HEK293 (cell line): Measurements from ENCODE around the gene RDH16.

Experiments
- CTCF ChIP-seq: fragments of 450-650 bp; formaldehyde crosslinking; IDR thresholded peaks from 2 replicates; pipeline ENCODE4 v1.5.1; 2016; ENCODE audit warnings: missing biosample characterization, missing genetic modification characterization
- KLF16 ChIP-seq: fragments of 450-650 bp; formaldehyde crosslinking; IDR thresholded peaks from 2 replicates; pipeline ENCODE4 v1.5.1; 2017; ENCODE audit warnings: missing biosample characterization, missing genetic modification characterization
- PATZ1 ChIP-seq: fragments of 450-650 bp; formaldehyde crosslinking; IDR thresholded peaks from 2 replicates; pipeline ENCODE4 v1.5.1; 2016; ENCODE audit warnings: missing biosample characterization, missing genetic modification characterization
- PRDM4 ChIP-seq: fragments of 450-650 bp; formaldehyde crosslinking; IDR thresholded peaks from 2 replicates; pipeline ENCODE4 v1.5.1; 2017; ENCODE audit warnings: missing biosample characterization, missing genetic modification characterization
- REST ChIP-seq: fragments of 450-650 bp; formaldehyde crosslinking; IDR thresholded peaks from 2 replicates; pipeline ENCODE4 v1.5.1; 2016; ENCODE audit warnings: missing biosample characterization, missing genetic modification characterization
- ZBTB11 ChIP-seq: fragments of 450-650 bp; formaldehyde crosslinking; conservative IDR thresholded peaks from 2 replicates; pipeline ENCODE4 v1.5.1; 2016; ENCODE audit warnings: low read depth, missing biosample characterization, missing genetic modification characterization
- ZBTB49 ChIP-seq: fragments of 450-650 bp; formaldehyde crosslinking; IDR thresholded peaks from 2 replicates; pipeline ENCODE4 v1.5.1; 2016; ENCODE audit warnings: missing biosample characterization, missing genetic modification characterization, low read depth
- ZNF133 ChIP-seq: fragments of 450-650 bp; formaldehyde crosslinking; IDR thresholded peaks from 2 replicates; pipeline ENCODE4 v1.5.1; 2016; ENCODE audit warnings: missing biosample characterization, missing genetic modification characterization
- ZNF335 ChIP-seq: fragments of 450-650 bp; formaldehyde crosslinking; conservative IDR thresholded peaks from 2 replicates; pipeline ENCODE4 v1.5.1; 2016; ENCODE audit warnings: missing biosample characterization, missing genetic modification characterization
- ZNF362 ChIP-seq: fragments of 450-650 bp; formaldehyde crosslinking; IDR thresholded peaks from 2 replicates; pipeline ENCODE4 v1.5.1; 2016; ENCODE audit warnings: missing biosample characterization, missing genetic modification characterization
- ZNF707 ChIP-seq: fragments of 450-650 bp; formaldehyde crosslinking; IDR thresholded peaks from 2 replicates; pipeline ENCODE4 v1.5.1; 2016; ENCODE audit warnings: missing biosample characterization, missing genetic modification characterization

- TF ChIP-seq REST (tag by site-specific recombination) (no peak), ZNF133 (tag by site-specific recombination) (no peak), PATZ1 (tag by site-specific recombination) (no peak), ZNF707 (tag by site-specific recombination) (no peak), KLF16 (tag by site-specific recombination) (no peak), ZBTB11 (no peak), PRDM4 (tag by site-specific recombination) (no peak), ZBTB49 (tag by site-specific recombination) (no peak), ZNF335 (tag by site-specific recombination) (no peak), CTCF (tag by site-specific recombination) (no peak), ZNF362 (tag by site-specific recombination) (no peak)
These were observed 54.0 kb downstream of the RDH16 start for GRCh38 chr12:56903374-56903773.
